ENCODE data around the gene TNP1. TPM values are rescaled to one million over a fixed set of nuclear protein-coding genes. Genes with fewer than 3 reads are reported as not detected.

Gene TNP1, protein sequence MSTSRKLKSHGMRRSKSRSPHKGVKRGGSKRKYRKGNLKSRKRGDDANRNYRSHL
- total RNA-seq, result not detected

DNA sequence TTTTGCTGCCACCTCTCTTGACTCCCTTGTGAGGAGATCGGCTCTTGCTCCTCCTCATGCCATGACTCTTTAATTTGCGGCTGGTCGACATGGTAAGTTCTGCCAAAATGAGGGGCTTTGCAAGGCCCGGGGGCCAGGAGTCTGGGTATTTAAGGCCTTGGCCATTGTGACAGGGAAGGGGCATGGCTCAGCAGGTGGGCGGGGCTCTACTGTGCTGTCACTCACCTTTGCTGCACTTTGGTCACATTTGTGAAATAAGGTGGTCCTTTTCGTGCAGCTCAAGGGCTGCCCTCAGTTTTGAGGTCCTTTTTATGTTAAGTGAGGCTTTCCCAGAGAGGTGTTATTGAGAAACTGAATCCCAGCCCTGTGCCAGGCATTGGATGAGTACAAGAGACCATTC, at the start of gene TNP1:
Gene TNP1, minus strand, starts transcription at position 121 of the 400 bp plus-strand sequence. Its CDS starts 30 bp downstream, at position 91.

Other genes with a start within 250 kb of the TNP1 start
- gene IGFBP2, start 226.6 kb downstream of the TNP1 start, total RNA-seq, result under 1 TPM; 0.67 to 0.69 TPM
- gene IGFBP5, start 164.5 kb downstream of the TNP1 start, total RNA-seq, result 1 to 10 TPM; 1.4 to 3.3 TPM